Thymus (tissue), 11 donors: ENCODE data around the gene TAF6L. TPM values are rescaled to one million over a fixed set of nuclear protein-coding genes. Genes with fewer than 3 reads are reported as not detected.

Source experiments
- DNase-seq, 9 donors: peaks; one replicate each; pipeline ENCODE4 v3.0.0-alpha.2; 2013; ENCODE audit warnings: low spot score in 9 of 9, low read depth in 6 of 9, missing footprints in 1 of 9
- H3K27ac ChIP-seq, 2 donors: one replicate each; pipeline ENCODE4 v1.5.1; 2013; ENCODE audit warnings: control low read depth in 1 of 2, low read depth in 1 of 2, low read length in 1 of 2, mild to moderate bottlenecking in 1 of 2, moderate library complexity in 1 of 2
- H3K27me3 ChIP-seq, 2 donors: one replicate each; pipeline ENCODE4 v1.5.1; 2013; ENCODE audit warnings: low read length in 1 of 2; ENCODE audit not compliant: control insufficient read depth in 2 of 2, insufficient read depth in 1 of 2
- H3K36me3 ChIP-seq, 2 donors: one replicate each; pipeline ENCODE4 v1.5.1; 2013; ENCODE audit warnings: low read length in 1 of 2, mild to moderate bottlenecking in 1 of 2, moderate library complexity in 1 of 2; ENCODE audit not compliant: control insufficient read depth in 2 of 2, insufficient read depth in 2 of 2
- H3K4me1 ChIP-seq, 2 donors: one replicate each; pipeline ENCODE4 v1.5.1; 2013; ENCODE audit warnings: low read length in 2 of 2; ENCODE audit not compliant: control insufficient read depth in 2 of 2, insufficient read depth in 2 of 2
- H3K4me3 ChIP-seq, 2 donors: one replicate each; pipeline ENCODE4 v1.5.1; 2013; ENCODE audit warnings: low read length in 2 of 2, control low read depth in 1 of 2, mild to moderate bottlenecking in 1 of 2
- H3K9me3 ChIP-seq, 2 donors: one replicate each; pipeline ENCODE4 v1.5.1; 2013; ENCODE audit warnings: low read length in 1 of 2, mild to moderate bottlenecking in 1 of 2; ENCODE audit not compliant: control insufficient read depth in 2 of 2, insufficient read depth in 1 of 2
- WGBS: extraction: QIAGEN DNeasy Blood & Tissue Kit; methylation state at CpG from one replicate; pipeline ENCODE4 v1.1.7; 2013; 5-methylcytosine and 5-hydroxymethylcytosine counted together
- polyA plus RNA-seq: library from polyadenylated mRNA; stranded (reverse); fragments of 200-250 nt; gene quantifications from one replicate; pipeline ENCODE4 v1.2.3, GENCODE V29; 2013
- total RNA-seq: library from RNA; stranded (reverse); fragments of 120-200 nt; gene quantifications from one replicate; pipeline ENCODE4 v1.2.4, GENCODE V29; 2013
- donor health status: healthy.

TAF6L gene
- total and polyA plus RNA-seq, 2 donors: 18.9 to 26.5 TPM

DNA sequence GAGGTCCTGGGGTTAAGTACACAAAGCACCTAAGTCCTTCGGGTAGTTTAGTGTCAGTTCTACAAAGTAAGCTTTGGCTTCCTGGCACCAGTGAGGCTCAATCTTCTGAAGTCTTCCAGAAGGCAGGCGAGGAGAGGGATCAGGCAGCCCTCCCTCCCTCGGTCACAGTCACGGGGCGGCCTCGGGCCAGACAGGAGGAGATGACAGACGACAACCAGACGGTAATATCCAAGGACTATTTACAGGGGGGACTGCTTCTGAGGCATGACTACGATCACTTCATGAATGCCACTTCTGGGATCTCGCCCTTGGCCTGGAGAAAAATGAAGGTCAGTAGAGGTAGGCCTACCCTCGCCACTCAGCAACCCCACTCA is 21.0 kb downstream of the TAF6L start:
- Histone ChIP-seq H3K27me3 (no peaks in the 10 kb centered on the region), H3K36me3 (peaks cover 56 to 74% of the 10 kb centered on the region in 2 donors), H3K9me3 (no peaks in the 10 kb centered on the region), H3K4me3 (peak overlapping the region; percentile 77 to 91), H3K27ac (peak overlapping the region; percentile 77 to 84), H3K4me1 (peaks cover 4 to 33% of the 10 kb centered on the region in 2 donors)
- 39% methylated on average over 11 of the region's 11 CpGs for WGBS
- DNase-seq: no peak

DNA sequence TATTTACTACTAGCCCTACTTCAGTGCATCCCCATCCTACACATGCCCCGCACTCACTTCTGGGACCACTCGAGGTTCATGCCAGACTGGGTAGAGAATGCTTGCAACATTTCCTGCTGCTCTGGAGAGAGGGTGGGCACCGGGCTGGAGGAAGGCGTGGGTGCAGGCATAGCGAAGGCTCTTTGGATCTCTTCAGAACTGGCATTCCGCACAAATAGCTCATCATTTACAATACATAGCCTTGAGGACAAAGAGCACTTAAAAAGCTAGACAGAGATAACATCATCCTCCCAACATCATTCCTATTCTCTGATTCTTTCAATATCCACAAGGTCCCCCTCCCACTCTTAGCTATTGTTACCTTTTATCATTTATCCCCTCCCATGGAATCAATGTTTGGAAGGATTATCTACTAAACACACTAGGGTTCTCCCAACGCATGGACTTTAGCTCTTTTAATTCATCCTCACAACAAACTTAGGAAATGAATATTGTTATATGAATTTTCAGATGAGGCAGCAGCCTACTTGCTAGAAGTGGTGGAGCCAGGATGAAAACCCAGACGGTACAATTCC is 23.1 kb downstream of the TAF6L start:
- H3K4me3 ChIP-seq: no peak overlapping the region
- H3K36me3 ChIP-seq: peaks cover 68 to 87% of the 10 kb centered on the region in 2 donors
- H3K4me1 ChIP-seq: peaks cover 4 to 21% of the 10 kb centered on the region in 2 donors
- DNase-seq: no peak
- WGBS: 97% methylated on average over 8 of the region's 8 CpGs
- no peaks in the 10 kb centered on the region for H3K27me3 ChIP-seq
- no peaks in the 10 kb centered on the region for H3K9me3 ChIP-seq
- no peak overlapping the region for H3K27ac ChIP-seq

DNA sequence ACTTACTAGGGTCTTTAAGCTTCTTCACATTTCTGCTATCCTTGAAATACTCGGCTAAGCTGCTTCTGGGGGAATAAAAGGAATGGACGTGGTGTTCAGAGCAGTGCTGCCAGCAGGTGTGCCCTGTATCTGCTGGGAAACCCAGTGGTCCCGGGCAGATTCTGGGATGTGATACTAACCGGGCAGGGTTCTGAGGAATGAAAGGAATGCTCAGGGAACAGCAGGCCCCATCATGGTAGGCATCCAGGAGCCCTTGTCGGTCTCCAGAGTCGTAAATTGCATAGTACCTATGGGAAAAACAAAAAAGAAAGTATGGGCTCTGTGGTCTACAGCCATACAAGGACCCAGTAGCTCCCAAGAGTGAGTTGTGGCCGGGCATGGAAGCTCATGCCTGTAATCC is 25.1 kb downstream of the TAF6L start:
- 97% methylated on average over 7 of the region's 7 CpGs for WGBS
- no peak overlapping the region for H3K4me3 ChIP-seq
- H3K36me3 ChIP-seq: peaks cover 77 to 91% of the 10 kb centered on the region in 2 donors
- H3K27ac ChIP-seq: no peak overlapping the region
- H3K4me1 ChIP-seq: peaks cover 4 to 8% of the 10 kb centered on the region in 2 donors
- no peaks in the 10 kb centered on the region for H3K9me3 ChIP-seq
- H3K27me3 ChIP-seq: no peaks in the 10 kb centered on the region
- DNase-seq: no peak

DNA sequence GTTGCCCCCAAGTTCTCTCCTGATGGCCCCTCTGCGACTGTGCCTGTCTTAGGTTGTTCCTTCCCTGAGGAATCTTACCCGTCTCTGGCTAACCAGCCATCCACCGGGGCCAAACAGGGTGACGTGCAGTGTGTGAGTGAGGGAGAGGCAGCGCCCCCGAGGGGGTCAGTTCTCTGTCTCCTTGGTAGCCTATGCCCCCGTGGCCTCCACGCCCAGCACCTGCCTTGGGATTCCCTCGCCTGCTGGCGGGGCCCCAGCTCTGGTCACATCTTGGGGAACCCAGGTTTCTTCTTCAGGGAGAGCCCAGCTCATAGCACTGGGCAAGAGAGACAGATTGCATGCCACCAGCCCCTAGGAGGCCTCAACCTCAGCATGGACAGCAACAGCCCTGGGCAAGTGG is 28.3 kb downstream of the TAF6L start:
- Histone ChIP-seq H3K9me3 (no peaks in the 10 kb centered on the region), H3K36me3 (peaks cover 86 to 94% of the 10 kb centered on the region in 2 donors), H3K4me3 (no peak overlapping the region), H3K4me1 (peaks cover 8 to 9% of the 10 kb centered on the region in 2 donors), H3K27me3 (no peaks in the 10 kb centered on the region), H3K27ac (no peak overlapping the region)
- 98% methylated on average over 10 of the region's 10 CpGs for WGBS
- no peak for DNase-seq

DNA sequence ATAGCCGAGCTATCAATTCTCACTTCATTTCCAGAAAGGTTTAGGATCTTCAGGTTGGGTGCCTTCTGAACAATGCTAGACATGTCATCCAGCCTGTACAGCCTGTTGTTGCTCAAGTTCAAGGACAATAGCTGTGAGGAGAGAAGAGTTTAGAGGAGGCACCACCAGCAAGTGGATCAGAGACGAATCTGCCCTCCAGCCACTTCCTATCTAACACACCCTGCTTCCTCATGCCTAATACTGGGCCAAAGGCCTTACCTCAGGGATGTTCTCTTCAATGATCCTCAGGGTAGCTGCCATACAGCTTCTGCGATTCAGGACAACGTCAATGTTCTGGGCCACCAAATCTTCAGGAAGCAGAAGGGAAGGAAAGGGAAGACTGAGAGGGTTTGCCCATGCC is 29.9 kb downstream of the TAF6L start:
- DNase-seq: no peak
- Histone ChIP-seq H3K36me3 (peaks cover 70 to 79% of the 10 kb centered on the region in 2 donors), H3K4me1 (peaks cover 8 to 15% of the 10 kb centered on the region in 2 donors), H3K27ac (no peak overlapping the region), H3K4me3 (no peak overlapping the region), H3K27me3 (no peaks in the 10 kb centered on the region), H3K9me3 (no peaks in the 10 kb centered on the region)
- WGBS: 97% methylated on average over 4 of the region's 4 CpGs

DNA sequence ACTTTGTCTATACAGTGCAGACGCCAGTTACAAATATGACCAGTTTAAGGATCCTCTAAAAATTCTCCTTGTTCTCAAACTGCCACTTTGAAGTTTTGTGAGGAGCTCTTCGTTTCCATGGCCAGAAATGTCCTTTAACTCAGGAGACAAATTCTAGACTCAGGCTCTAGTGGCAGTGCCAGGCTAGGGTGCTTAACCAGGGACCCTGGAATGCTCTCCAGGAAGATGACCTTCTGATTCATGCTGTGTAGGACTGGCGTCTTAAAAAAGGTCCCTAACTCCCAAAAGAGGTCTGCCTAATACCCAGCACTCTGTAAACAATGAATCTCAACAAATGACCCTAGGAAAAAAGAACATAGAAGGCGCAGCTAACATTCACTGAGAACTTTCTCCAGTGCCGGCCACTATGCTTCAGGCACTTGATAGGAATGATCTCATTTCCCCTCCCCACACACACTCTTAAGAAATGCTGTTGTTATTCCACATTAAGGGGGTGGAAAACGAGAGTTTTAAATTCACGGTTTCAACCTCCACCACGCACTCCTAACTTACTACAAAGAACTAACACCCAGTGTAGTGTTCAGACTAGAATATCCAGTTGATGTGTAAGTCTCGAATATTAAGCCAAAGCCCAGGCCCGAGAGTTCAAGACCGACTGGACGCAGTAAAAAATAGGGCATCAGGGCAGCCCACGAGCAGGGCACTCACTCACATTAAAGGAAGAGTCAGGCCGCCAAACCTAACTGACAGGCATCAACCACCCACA is 33.3 kb downstream of the TAF6L start:
- Histone ChIP-seq H3K4me3 (peak overlapping the region; percentile 80 to 89), H3K9me3 (peaks cover 0 to 3% of the 10 kb centered on the region in 2 donors), H3K36me3 (peaks cover 42 to 45% of the 10 kb centered on the region in 2 donors), H3K27ac (peak overlapping the region; percentile 80 to 94), H3K27me3 (no peaks in the 10 kb centered on the region), H3K4me1 (peaks cover 8 to 22% of the 10 kb centered on the region in 2 donors)
- WGBS: 9% methylated on average over 14 of the region's 14 CpGs
- DNase-seq: peak in 1 of 9 donors; percentile 24

DNA sequence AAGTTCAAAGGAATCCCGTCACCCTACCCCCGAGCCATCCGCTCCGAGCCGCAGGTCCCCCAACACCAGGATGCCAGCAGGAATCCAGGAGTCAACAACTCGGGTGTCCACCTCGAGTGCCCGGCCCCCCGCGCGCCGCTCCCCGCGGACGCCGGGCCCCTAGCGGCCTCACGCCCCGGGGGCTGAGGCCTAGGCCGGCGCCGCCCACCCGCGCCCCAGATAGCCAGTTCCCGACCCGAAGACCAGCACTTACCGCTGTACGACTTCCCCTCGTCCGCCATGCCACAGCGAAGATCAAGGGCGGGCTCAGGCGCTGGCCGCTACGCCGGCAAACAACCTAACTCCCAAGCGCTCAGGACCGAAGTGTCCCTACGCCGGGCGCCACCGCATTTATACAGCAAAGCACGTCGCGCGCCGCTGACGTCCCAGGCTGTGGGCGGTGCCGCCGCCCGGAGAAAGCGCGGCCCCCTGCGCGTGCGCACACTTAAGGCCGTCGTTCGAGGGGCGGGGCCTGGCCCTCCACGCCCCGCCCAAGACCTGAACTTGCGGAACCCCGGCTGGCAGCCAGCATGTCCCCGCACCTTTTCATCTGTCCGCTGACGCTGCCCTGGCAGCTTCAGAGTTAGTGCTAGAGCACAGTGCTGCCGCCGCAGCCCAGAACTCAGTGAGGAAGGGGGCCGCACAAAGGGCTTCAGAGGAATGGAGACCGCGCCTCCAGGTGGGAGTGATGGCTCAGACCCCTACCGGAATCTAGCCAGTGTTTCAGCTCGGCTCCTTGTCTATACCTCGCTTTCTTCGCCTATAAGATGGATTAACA is 34.1 kb downstream of the TAF6L start, which contains the start of gene NXF1:
NXF1 (minus strand) TSS at position 365 of the 817 bp plus-strand sequence; CDS start at position 281, 84 bp downstream.
- Histone ChIP-seq H3K36me3 (peaks cover 34 to 37% of the 10 kb centered on the region in 2 donors), H3K27me3 (no peaks in the 10 kb centered on the region), H3K27ac (peak within 1 kb of the TSS; percentile 88 to 94), H3K4me1 (peaks cover 8 to 22% of the 10 kb centered on the region in 2 donors), H3K4me3 (peak within 1 kb of the TSS; percentile 80 to 89), H3K9me3 (peaks cover 0 to 3% of the 10 kb centered on the region in 2 donors)
- DNase-seq: peak; percentile 83 to 99 (median 95)
- WGBS: under 1% methylated on average over 77 of the region's 77 CpGs

DNA sequence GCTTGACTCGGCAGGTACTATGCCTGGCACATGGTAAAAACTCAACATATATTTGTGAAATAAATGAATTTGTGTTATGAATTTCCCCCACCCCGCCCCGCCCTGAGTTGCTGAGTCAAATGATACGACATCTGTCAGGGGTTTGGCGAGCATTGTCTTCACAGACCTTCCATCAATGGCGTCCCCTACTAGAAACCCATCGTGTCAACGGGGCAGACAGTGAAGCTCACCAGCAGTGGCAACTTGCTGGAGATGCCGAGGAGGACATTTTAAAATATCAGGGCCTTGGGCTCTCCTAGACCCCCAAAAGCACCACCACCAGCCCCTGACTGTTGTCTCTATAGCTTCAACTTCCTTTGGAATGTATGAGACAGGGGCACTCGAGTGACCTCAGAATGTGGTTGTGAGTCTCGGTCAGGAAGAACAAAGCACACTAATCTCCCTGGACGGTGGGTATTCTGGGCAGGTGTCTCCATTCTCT is 34.8 kb downstream of the TAF6L start:
- Histone ChIP-seq H3K4me3 (peak overlapping the region; percentile 80 to 89), H3K36me3 (peaks cover 27 to 30% of the 10 kb centered on the region in 2 donors), H3K4me1 (peaks cover 8 to 22% of the 10 kb centered on the region in 2 donors), H3K9me3 (peaks cover 0 to 3% of the 10 kb centered on the region in 2 donors), H3K27me3 (no peaks in the 10 kb centered on the region), H3K27ac (peak overlapping the region; percentile 84 to 88)
- WGBS: 40% methylated on average over 12 of the region's 12 CpGs
- DNase-seq: no peak
